Measurements from ENCODE around the gene SLCO4A1.

SLCO4A1 gene

DNA sequence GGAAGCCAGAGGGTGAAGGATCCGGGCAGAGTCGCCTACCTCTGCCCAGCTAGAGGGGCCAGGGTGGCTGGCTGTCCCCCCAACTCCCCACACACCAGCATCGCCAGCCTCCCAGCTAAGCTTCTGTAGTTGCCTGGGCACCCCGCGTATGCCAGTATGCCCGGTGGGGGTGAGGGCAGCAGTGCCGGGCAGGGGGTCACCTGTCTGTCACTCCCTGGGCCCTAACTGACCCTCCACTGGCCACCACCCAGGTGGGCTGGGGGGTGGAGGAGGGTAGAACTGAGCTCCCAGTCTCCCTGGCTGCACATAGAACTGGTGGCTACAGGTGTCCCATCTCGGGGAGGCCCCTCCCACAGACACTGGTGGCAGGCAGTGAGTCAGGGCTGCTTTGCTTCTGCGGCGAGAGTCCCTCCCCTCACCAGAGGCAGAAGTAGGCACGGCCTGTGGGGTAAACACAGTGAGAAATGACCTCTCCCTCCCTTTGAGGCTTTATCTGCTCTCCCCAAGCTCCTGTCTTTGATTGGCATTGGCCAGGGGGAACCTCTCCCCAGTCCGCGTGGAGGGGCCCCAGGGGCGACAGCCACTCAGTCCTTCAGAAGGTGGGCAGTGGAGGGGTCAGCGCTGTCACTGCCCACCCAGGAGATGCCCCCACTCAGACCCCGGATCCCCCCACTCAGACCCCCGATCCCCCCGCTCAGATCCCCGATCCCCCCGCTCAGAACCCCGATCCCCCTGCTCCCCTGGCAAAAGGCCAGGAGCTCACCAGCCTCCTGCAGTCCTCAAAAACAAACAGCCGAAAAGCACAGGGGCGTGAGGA, 68.8 kb downstream of the SLCO4A1 start:
- TF ChIP-seq, protein P1, sequence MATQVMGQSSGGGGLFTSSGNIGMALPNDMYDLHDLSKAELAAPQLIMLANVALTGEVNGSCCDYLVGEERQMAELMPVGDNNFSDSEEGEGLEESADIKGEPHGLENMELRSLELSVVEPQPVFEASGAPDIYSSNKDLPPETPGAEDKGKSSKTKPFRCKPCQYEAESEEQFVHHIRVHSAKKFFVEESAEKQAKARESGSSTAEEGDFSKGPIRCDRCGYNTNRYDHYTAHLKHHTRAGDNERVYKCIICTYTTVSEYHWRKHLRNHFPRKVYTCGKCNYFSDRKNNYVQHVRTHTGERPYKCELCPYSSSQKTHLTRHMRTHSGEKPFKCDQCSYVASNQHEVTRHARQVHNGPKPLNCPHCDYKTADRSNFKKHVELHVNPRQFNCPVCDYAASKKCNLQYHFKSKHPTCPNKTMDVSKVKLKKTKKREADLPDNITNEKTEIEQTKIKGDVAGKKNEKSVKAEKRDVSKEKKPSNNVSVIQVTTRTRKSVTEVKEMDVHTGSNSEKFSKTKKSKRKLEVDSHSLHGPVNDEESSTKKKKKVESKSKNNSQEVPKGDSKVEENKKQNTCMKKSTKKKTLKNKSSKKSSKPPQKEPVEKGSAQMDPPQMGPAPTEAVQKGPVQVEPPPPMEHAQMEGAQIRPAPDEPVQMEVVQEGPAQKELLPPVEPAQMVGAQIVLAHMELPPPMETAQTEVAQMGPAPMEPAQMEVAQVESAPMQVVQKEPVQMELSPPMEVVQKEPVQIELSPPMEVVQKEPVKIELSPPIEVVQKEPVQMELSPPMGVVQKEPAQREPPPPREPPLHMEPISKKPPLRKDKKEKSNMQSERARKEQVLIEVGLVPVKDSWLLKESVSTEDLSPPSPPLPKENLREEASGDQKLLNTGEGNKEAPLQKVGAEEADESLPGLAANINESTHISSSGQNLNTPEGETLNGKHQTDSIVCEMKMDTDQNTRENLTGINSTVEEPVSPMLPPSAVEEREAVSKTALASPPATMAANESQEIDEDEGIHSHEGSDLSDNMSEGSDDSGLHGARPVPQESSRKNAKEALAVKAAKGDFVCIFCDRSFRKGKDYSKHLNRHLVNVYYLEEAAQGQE (IDR thresholded peaks at IDR 0.05; ENCODE audit: insufficient read depth in 1 of 2, low read depth in 2 of 2, low read length in 2 of 2): no peak
- TF ChIP-seq FOXP2 (optimal IDR thresholded peaks at IDR 0.05; ENCODE audit: borderline replicate concordance, extremely low read depth, extremely low read length, insufficient read depth) (no peak), SIN3A (IDR thresholded peaks at IDR 0.05; ENCODE audit: borderline replicate concordance, insufficient read depth, low read length) (no peak), TAF1 (IDR thresholded peaks at IDR 0.05; ENCODE audit: borderline replicate concordance, insufficient read depth, low read length) (no peak), POLR2AphosphoS5 (IDR thresholded peaks at IDR 0.05; ENCODE audit: low read depth, low read length) (no peak)

DNA sequence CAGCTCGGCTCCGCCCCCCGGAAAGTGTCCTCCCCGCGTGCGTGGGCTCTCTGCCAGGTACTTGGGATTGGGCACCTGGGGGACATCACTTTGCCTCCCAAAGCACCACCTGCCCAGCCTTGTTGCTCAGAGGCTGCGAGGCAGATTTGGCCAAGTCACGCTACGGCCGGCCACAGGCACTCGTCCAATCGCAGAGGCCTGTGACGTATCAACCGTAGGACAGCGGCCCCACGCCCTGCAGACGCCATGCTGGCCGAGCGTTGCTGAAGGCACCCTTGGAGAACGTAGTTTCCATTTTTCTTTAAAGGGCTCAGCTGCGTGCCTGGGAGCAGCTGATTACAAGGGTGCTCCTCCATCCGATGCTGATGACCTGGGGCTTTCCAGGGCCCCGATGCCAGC, 69.4 kb downstream of the SLCO4A1 start:
- TF ChIP-seq, protein P1 (IDR thresholded peaks at IDR 0.05; ENCODE audit: insufficient read depth in 1 of 2, low read depth in 2 of 2, low read length in 2 of 2): no peak
- no peak for TF ChIP-seq FOXP2 (optimal IDR thresholded peaks at IDR 0.05; ENCODE audit: borderline replicate concordance, extremely low read depth, extremely low read length, insufficient read depth)
- no peak for TF ChIP-seq POLR2AphosphoS5 (IDR thresholded peaks at IDR 0.05; ENCODE audit: low read depth, low read length)
- no peak for TF ChIP-seq SIN3A (IDR thresholded peaks at IDR 0.05; ENCODE audit: borderline replicate concordance, insufficient read depth, low read length)
- TF ChIP-seq TAF1 (IDR thresholded peaks at IDR 0.05; ENCODE audit: borderline replicate concordance, insufficient read depth, low read length): no peak

DNA sequence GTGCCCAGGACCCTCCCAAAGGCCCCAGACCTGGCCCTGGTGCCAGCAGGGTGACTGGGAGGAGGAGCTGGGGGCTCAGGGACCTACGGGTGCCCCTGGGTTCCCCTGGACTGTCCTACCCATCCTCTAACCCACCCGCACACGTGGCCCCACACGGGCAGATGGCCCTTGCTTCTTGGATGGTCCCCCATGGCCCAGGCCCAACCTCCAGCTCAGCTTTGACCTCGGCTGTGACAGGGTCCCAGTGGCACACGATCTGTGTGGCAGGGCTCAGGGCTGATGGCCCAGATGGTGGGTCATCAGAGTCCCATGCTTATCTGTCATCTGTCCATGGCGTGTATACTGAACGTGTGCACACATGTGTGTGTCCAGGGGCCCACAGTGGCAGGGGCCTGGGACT, 70.3 kb downstream of the SLCO4A1 start:
- TF ChIP-seq FOXP2 (optimal IDR thresholded peaks at IDR 0.05; ENCODE audit: borderline replicate concordance, extremely low read depth, extremely low read length, insufficient read depth): no peak
- TF ChIP-seq SIN3A (IDR thresholded peaks at IDR 0.05; ENCODE audit: borderline replicate concordance, insufficient read depth, low read length): no peak
- no peak for TF ChIP-seq POLR2AphosphoS5 (IDR thresholded peaks at IDR 0.05; ENCODE audit: low read depth, low read length)
- TF ChIP-seq, protein P1 (IDR thresholded peaks at IDR 0.05; ENCODE audit: insufficient read depth in 1 of 2, low read depth in 2 of 2, low read length in 2 of 2): no peak
- TF ChIP-seq TAF1 (IDR thresholded peaks at IDR 0.05; ENCODE audit: borderline replicate concordance, insufficient read depth, low read length): no peak

DNA sequence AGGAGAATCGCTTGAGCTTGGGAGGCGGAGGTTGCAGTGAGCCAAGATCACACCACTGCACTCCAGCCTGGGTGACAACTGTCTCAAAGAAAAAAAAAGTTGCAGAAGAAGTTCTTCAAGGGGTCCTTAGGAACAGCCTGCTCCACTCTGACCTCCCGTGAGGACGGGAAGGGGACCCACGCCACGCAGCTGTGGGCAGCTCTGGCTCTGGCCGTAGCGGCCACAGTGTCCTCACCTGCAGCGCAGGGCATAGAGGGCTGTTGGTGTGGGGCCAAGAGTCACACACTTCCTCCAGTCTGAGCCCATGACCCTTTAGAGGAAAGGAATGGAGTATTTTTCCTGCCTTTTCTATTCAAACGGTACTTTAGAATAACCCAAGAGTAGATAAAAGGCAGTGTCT, 71.7 kb downstream of the SLCO4A1 start:
- no peak for TF ChIP-seq TAF1 (IDR thresholded peaks at IDR 0.05; ENCODE audit: borderline replicate concordance, insufficient read depth, low read length)
- no peak for TF ChIP-seq FOXP2 (optimal IDR thresholded peaks at IDR 0.05; ENCODE audit: borderline replicate concordance, extremely low read depth, extremely low read length, insufficient read depth)
- no peak for TF ChIP-seq SIN3A (IDR thresholded peaks at IDR 0.05; ENCODE audit: borderline replicate concordance, insufficient read depth, low read length)
- TF ChIP-seq POLR2AphosphoS5 (IDR thresholded peaks at IDR 0.05; ENCODE audit: low read depth, low read length): no peak
- TF ChIP-seq, protein P1 (IDR thresholded peaks at IDR 0.05; ENCODE audit: insufficient read depth in 1 of 2, low read depth in 2 of 2, low read length in 2 of 2): no peak
